Measurements from ENCODE around the gene SLC6A3.

The SLC6A3 gene

GRCh38 chr5:1388383-1388967, 56.8 kb downstream of the SLC6A3 start:
- no peak for FAIRE-seq
- DNase-seq (ENCODE audit: insufficient read length, low spot score) = no peak
- TF ChIP-seq CTCF (IDR thresholded peaks at IDR 0.05; ENCODE audit: insufficient read depth, missing control alignments) = no peak

- no peak for TF ChIP-seq CTCF (IDR thresholded peaks at IDR 0.05; ENCODE audit: insufficient read depth, missing control alignments)
- DNase-seq (ENCODE audit: insufficient read length, low spot score) (no peak), FAIRE-seq (no peak)
Measured at GRCh38 chr5:1387876-1388275, 57.4 kb downstream of the SLC6A3 start.

GRCh38 chr5:1387059-1387755, 58.0 kb downstream of the SLC6A3 start:
- no peak for FAIRE-seq
- no peak for TF ChIP-seq CTCF (IDR thresholded peaks at IDR 0.05; ENCODE audit: insufficient read depth, missing control alignments)
- no peak for DNase-seq (ENCODE audit: insufficient read length, low spot score)

- DNase-seq (ENCODE audit: insufficient read length, low spot score) = no peak
- no peak for FAIRE-seq
- TF ChIP-seq CTCF (IDR thresholded peaks at IDR 0.05; ENCODE audit: insufficient read depth, missing control alignments) = no peak
Measured at GRCh38 chr5:1386274-1386717, 58.9 kb downstream of the SLC6A3 start.

GRCh38 chr5:1385395-1386273, 59.6 kb downstream of the SLC6A3 start:
- FAIRE-seq (no peak), DNase-seq (ENCODE audit: insufficient read length, low spot score) (peak; percentile 62)
- no peak for TF ChIP-seq CTCF (IDR thresholded peaks at IDR 0.05; ENCODE audit: insufficient read depth, missing control alignments)

- TF ChIP-seq CTCF (IDR thresholded peaks at IDR 0.05; ENCODE audit: insufficient read depth, missing control alignments) = no peak
- FAIRE-seq (no peak), DNase-seq (ENCODE audit: insufficient read length, low spot score) (no peak)
Measured at GRCh38 chr5:1384521-1384920, 60.7 kb downstream of the SLC6A3 start.

Measured in D721Med (cell line).